Keratinocyte (primary cell): ENCODE measurements around the gene DLG2.

ENCODE experiments used
- EZH2 ChIP-seq: IDR thresholded peaks from one replicate; pipeline ENCODE4 v1.6.1; 2012; ENCODE audit warnings: inconsistent platforms, mild to moderate bottlenecking, low read length, moderate library complexity
- TF ChIP-seq, protein P1 (sequence below), 3 experiments: IDR thresholded peaks in 1 of 3; conservative IDR thresholded peaks in 1 of 3; optimal IDR thresholded peaks in 1 of 3; 2 replicates in 2 of 3; 3 replicates in 1 of 3; pipeline versions ENCODE3 to v1.5.1; 2011; ENCODE audit warnings: low read length in 3 of 3, mild to moderate bottlenecking in 3 of 3, moderate library complexity in 2 of 3, control low read depth in 1 of 3, inconsistent platforms in 1 of 3; ENCODE audit not compliant: insufficient read depth in 2 of 3; ENCODE audit errors: extremely low read depth in 1 of 3

DNA sequence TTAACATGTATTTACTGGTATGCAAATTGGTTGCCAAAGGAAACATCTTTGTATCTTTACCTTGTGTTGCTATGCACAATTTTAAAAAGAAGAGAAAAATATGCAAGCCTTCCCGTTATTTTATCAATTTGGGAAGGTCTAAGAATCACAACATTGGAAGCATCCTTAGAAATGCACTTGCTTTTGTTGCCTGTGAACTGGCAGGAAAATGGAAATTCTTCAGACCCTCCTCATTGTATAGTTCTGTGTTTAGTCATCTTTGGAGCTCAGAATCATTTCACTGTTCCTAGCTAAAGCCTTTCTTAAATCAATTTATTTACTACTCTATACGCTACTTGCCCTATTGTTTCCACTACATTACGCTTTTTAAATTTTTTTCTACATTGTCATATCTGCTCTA, 574.5 kb downstream of the DLG2 start:
- TF ChIP-seq, protein P1, sequence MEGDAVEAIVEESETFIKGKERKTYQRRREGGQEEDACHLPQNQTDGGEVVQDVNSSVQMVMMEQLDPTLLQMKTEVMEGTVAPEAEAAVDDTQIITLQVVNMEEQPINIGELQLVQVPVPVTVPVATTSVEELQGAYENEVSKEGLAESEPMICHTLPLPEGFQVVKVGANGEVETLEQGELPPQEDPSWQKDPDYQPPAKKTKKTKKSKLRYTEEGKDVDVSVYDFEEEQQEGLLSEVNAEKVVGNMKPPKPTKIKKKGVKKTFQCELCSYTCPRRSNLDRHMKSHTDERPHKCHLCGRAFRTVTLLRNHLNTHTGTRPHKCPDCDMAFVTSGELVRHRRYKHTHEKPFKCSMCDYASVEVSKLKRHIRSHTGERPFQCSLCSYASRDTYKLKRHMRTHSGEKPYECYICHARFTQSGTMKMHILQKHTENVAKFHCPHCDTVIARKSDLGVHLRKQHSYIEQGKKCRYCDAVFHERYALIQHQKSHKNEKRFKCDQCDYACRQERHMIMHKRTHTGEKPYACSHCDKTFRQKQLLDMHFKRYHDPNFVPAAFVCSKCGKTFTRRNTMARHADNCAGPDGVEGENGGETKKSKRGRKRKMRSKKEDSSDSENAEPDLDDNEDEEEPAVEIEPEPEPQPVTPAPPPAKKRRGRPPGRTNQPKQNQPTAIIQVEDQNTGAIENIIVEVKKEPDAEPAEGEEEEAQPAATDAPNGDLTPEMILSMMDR (optimal IDR thresholded peaks at IDR 0.05 in 1 of 3, IDR thresholded peaks at IDR 0.05 in 1 of 3, conservative IDR thresholded peaks at IDR 0.05 in 1 of 3; ENCODE audit: extremely low read depth in 1 of 3, insufficient read depth in 2 of 3, low read length in 3 of 3) = no peak
- TF ChIP-seq EZH2 = no peak
